Astrocyte of the cerebellum (primary cell): ENCODE results near the gene CHCHD6.
A peak's percentile ranks its signal among the peaks of the same experiment; 100 is the strongest.

Experiments used
- DNase-seq: peaks from one replicate; pipeline ENCODE4 v3.0.0-alpha.2; 2011; ENCODE audit warnings: low read depth
- H3K4me3 ChIP-seq: 2 replicates; pipeline ENCODE4 v1.5.1; 2011; ENCODE audit warnings: mild to moderate bottlenecking, low read depth, low read length, moderate library complexity
- CTCF ChIP-seq: IDR thresholded peaks from 2 replicates; pipeline ENCODE4 v1.5.1; 2012; ENCODE audit warnings: low read length, low read depth, moderate library complexity, mild to moderate bottlenecking; ENCODE audit errors: missing control alignments
- in situ Hi-C: cut with HindIII; loops from 2 replicates; pipeline ENCODE4 v1.10.0; 2017; ENCODE audit warnings: low sequenced_read_pairs

The CHCHD6 gene

GRCh38 chr3:126978291-126978690, 274.3 kb downstream of the CHCHD6 start:
- TF ChIP-seq CTCF, result no peak
- in situ Hi-C loops, result no loop called here

DNA sequence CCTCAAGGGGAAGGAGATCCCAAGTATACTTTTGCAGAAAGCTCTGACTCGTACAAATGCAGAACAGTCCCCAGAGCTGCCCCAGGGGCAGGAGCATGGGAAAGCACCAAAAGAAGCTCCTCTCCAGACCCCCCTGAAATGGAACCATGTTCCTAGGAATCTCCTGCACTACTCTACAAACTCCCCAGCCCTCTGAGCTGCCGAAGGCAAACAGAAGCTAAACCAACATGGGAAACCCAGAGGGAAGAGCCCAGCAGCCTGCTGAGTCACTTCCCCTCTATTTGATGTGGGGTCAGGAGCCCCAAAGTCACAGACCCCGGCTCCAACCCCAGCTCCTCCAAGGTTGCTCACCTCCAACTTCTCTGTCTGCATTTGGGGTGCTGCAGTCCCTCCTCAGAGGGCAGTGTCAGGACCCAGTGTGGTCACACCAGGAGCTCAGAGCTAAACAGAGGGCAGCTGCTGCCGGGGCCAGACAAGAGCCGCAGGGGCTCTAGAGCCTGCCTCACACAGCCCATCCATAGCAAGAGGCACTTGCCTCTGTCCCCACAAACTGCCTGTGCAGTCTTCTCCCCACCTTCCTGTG, 275.1 kb downstream of the CHCHD6 start:
- no peak for DNase-seq
- no peak for TF ChIP-seq CTCF
- in situ Hi-C loops, result no loop called here
- H3K4me3 ChIP-seq, result no peak overlapping the region

More at GRCh38 chr3:126978291-126978690, 274.3 kb downstream of the CHCHD6 start:
- no peak overlapping the region for H3K4me3 ChIP-seq
- DNase-seq, result no peak

GRCh38 chr3:126980266-126980811, 276.3 kb downstream of the CHCHD6 start:
- in situ Hi-C loops, result no loop called here
- TF ChIP-seq CTCF, result no peak
- DNase-seq, result no peak
- no peak overlapping the region for H3K4me3 ChIP-seq

GRCh38 chr3:126982126-126982470, 278.1 kb downstream of the CHCHD6 start:
- TF ChIP-seq CTCF, result no peak
- DNase-seq, result no peak

DNA sequence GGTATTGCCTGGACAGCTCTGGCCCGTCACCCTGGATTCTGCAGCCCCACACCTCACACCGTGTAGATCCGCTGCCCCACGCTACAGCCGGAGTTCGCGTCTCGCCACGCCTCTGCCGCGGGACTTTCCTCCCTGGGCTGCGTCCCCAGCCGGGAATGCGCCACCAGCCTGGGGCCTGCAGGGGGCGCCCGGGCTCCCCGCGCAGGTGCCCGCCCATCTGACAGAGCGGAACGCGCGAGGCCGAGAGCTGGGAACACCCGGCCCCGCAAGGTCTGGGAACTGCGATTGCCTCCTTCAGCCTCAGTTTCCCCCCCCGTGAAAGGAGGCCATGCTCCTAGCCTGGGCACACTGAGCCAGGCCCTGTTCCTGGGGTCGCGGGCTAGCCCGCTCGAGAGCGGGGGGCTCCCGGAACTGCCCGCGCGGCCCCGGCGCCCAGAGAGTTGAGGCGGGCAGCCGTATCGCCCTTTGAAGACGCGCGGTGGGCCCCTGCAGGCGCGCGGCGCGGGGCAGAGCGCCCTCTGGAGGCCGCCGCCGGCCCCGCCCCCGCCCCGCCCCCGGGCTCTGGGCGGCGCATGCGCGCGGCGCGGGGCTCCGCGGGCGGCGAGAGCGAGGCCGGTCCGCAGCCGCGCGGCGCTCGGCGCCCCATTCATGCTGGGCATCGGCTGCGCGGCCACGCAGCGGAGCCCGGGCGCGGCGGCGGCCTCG, 278.6 kb downstream of the CHCHD6 start, which contains the start of gene PLXNA1:
TSS of gene PLXNA1 (plus strand) at position 645 of the 705 bp plus-strand sequence. CDS start 5,479 bp downstream, outside the sequence.
- peak within 1 kb of the TSS; percentile 74 for H3K4me3 ChIP-seq
- in situ Hi-C loops, result no loop called here
- DNase-seq, result no peak
- peak; percentile 82 for TF ChIP-seq CTCF

More at GRCh38 chr3:126982126-126982470, 278.1 kb downstream of the CHCHD6 start:
- in situ Hi-C loops, result no loop called here
- peak overlapping the region; percentile 36 for H3K4me3 ChIP-seq

DNA sequence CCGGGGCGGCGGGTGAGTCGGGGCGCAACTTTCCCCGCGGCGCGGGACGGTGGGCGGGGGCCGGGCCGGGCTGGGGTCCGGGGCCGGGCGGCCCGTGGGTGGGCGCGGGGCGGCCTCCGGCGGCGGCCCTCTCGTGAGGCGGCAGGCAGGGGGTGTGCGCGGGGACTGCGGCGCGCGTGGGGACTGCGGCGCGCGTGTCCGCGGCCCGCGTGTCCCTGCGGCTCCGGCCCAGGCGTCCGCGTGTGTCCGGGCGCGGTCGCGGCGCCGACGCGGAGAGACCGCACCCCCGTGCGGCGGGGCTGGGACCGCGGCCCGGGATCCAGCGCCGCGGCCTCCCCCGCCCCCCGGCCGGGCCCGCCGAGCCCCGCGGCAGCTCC, 279.2 kb downstream of the CHCHD6 start:
- no peak for TF ChIP-seq CTCF
- DNase-seq, result no peak
- peak overlapping the region; percentile 74 for H3K4me3 ChIP-seq
- in situ Hi-C loops, result no loop called here
